ENCODE data around the gene TDRD1.

GRCh38 chr10:114281006-114281405 is 101.9 kb downstream of the TDRD1 start:
- TF ChIP-seq CTCF (IDR thresholded peaks at IDR 0.05 in 2 of 3, conservative IDR thresholded peaks at IDR 0.05 in 1 of 3; ENCODE audit: control insufficient read depth in 2 of 3, extremely low read depth in 1 of 3, insufficient read depth in 1 of 3, low read depth in 3 of 3, low read length in 3 of 3) = no peak
- TF ChIP-seq JUND (IDR thresholded peaks at IDR 0.05; ENCODE audit: low read depth, low read length) = no peak
- TF ChIP-seq POLR2AphosphoS5 (IDR thresholded peaks at IDR 0.05; ENCODE audit: low read length) = no peak
